Stomach (tissue), 9 donors: Measurements from ENCODE around the gene CD247. TPM values are rescaled to one million over a fixed set of nuclear protein-coding genes. Genes with fewer than 3 reads are reported as not detected.

ENCODE experiments used
- DNase-seq, 2 donors: peaks; one replicate each; pipeline versions ENCODE4 v3.0.0 to v3.0.0-alpha.2; 2013 to 2019
- H3K27ac ChIP-seq, 5 donors: fragments of 200-600 bp in 4 of 5; sonication (generic) in 4 of 5; one replicate each; pipeline ENCODE4 v1.5.1; 2013 to 2019; ENCODE audit warnings: mild to moderate bottlenecking in 1 of 5, moderate library complexity in 1 of 5
- H3K27me3 ChIP-seq, 3 donors: fragments of 200-600 bp; sonication (generic); one replicate each; pipeline ENCODE4 v1.5.1; 2017 to 2019; ENCODE audit warnings: mixed run types in 1 of 3
- H3K36me3 ChIP-seq, 4 donors: fragments of 200-600 bp; sonication (generic); 1 replicate in 3 of 4; 2 replicates in 1 of 4; pipeline ENCODE4 v1.5.1; 2016 to 2019
- H3K4me1 ChIP-seq, 4 donors: fragments of 200-600 bp; sonication (generic); one replicate each; pipeline ENCODE4 v1.5.1; 2016 to 2019
- H3K4me3 ChIP-seq, 4 donors: fragments of 200-600 bp; sonication (generic) in 3 of 4; one replicate each; pipeline ENCODE4 v1.5.1; 2016 to 2019; ENCODE audit warnings: mild to moderate bottlenecking in 1 of 4
- H3K9me3 ChIP-seq, 4 donors: fragments of 200-600 bp; sonication (generic); one replicate each; pipeline ENCODE4 v1.5.1; 2016 to 2019
- EP300 ChIP-seq: sonication (generic); formaldehyde crosslinking; IDR thresholded peaks from one replicate; pipeline ENCODE4 v1.6.1; 2017; ENCODE audit warnings: antibody characterized with exemption
- POLR2A ChIP-seq, 4 donors: fragments of 450-650 bp; IDR thresholded peaks; one replicate each; pipeline ENCODE4 v1.6.1; 2016; ENCODE audit warnings: antibody characterized with exemption in 4 of 4, control low read depth in 2 of 4, mild to moderate bottlenecking in 1 of 4, moderate library complexity in 1 of 4
- POLR2AphosphoS5 ChIP-seq, 3 donors: sonication (generic); formaldehyde crosslinking; IDR thresholded peaks; one replicate each; pipeline ENCODE4 v1.6.1; 2016; ENCODE audit warnings: antibody characterized with exemption in 3 of 3
- WGBS, 5 donors: extraction: QIAGEN DNeasy Blood & Tissue Kit in 3 of 5; methylation state at CpG; one replicate each; pipeline versions ENCODE4 v1.1.5 to v1.1.7; 2013 to 2018; 5-methylcytosine and 5-hydroxymethylcytosine counted together
- intact Hi-C: fragments of 100-400 bp; cut with DNase I; formaldehyde crosslinking; loops from one replicate; pipeline ENCODE4 v1.15.1; 2023; ENCODE audit warnings: low total_unique reads
- polyA plus RNA-seq, 3 donors: library from polyadenylated mRNA; stranded (reverse); fragments of 200-250 nt; gene quantifications; one replicate each; pipeline ENCODE4 v1.2.3, GENCODE V29; 2013
- total RNA-seq, 5 donors: library from RNA; depleted of rRNA; stranded (reverse); fragments of >200 nt; gene quantifications; one replicate each; pipeline versions ENCODE4 v1.1.0 to v1.2.3, GENCODE V29; 2014 to 2016
- TF ChIP-seq, protein P1 (sequence below), 7 experiments: fragments of 450-650 bp in 4 of 7; fragments of 200-600 bp in 3 of 7; sonication (generic) in 3 of 7; IDR thresholded peaks; one replicate each; pipeline ENCODE4 v1.5.1; 2016 to 2019; ENCODE audit warnings: antibody characterized with exemption in 7 of 7, control low read depth in 2 of 7, mild to moderate bottlenecking in 1 of 7
- donor health status: healthy with polysubstance abuse.
- donor health status: Bipolar disorder and iron deficiency.
- donor health status: healthy.

Gene CD247
- total and polyA plus RNA-seq, 8 donors: 0.68 to 6.7 (median 3.1) TPM; not detected in 3

DNA sequence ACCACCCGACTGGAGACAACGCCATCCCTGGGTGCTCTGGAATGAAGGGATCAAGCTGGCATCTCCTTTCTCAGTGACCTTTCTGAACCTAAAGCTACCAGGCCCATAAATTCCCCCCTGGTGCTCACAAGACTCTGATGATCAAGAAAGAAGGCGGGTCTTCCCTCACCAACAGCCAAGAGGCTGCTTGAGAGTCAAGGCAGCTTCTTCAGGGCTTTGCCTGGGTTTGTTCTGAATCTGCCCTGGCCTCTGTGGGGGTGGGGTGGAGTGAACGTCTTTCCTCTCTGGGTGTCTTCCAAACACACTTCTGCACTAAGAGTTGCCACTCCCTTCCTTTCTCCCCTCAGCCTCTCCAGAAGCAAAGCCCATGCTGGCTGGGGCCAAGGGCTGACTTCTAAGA is 36.1 kb downstream of the CD247 start:
- Histone ChIP-seq H3K4me3 (no peak overlapping the region), H3K36me3 (no peaks in the 10 kb centered on the region), H3K9me3 (no peaks in the 10 kb centered on the region), H3K27me3 (no peaks in the 10 kb centered on the region), H3K4me1 (peaks cover 0 to 19% (median 0%) of the 10 kb centered on the region in 4 donors), H3K27ac (no peak overlapping the region)
- intact Hi-C loops: no loop called here
- TF ChIP-seq EP300: no peak
- no peak for TF ChIP-seq POLR2A (IDR thresholded peaks at IDR 0.05)
- TF ChIP-seq, protein P1, sequence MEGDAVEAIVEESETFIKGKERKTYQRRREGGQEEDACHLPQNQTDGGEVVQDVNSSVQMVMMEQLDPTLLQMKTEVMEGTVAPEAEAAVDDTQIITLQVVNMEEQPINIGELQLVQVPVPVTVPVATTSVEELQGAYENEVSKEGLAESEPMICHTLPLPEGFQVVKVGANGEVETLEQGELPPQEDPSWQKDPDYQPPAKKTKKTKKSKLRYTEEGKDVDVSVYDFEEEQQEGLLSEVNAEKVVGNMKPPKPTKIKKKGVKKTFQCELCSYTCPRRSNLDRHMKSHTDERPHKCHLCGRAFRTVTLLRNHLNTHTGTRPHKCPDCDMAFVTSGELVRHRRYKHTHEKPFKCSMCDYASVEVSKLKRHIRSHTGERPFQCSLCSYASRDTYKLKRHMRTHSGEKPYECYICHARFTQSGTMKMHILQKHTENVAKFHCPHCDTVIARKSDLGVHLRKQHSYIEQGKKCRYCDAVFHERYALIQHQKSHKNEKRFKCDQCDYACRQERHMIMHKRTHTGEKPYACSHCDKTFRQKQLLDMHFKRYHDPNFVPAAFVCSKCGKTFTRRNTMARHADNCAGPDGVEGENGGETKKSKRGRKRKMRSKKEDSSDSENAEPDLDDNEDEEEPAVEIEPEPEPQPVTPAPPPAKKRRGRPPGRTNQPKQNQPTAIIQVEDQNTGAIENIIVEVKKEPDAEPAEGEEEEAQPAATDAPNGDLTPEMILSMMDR (IDR thresholded peaks at IDR 0.05): no peak
- TF ChIP-seq POLR2AphosphoS5 (IDR thresholded peaks at IDR 0.05): no peak
- DNase-seq: no peak
- 65 to 83% (median 77%) methylated on average over 4 of the region's 4 CpGs for WGBS, 5 donors

DNA sequence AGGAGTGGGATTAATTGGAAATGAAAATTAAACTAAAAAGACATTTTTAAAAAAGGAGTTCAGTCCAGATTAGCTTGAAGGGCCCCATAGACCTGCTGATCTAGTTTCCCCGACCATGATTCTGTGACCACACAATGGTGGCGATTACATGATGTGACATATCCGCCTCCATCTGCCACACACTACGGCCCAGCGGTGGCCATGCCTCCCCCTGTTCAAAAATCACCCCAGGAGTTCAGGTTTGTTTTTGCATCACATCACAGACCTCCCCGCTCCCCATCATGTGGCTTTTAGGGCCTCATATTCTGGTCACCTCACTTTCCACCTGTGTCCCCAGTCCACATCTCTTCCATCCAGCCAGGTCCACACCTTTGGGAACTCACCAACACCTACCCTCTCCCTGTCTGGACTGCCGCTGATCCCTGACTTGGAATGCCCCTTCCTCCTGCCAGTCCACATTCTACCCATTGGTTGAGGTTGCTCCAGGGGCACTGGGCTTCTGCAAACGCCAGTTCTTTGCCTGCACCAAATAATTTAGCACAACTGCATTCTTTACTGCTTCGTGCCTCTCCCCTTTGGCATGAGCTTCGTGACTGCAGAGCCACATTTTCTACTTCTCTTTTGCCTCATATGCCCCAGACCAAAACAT is 38.9 kb downstream of the CD247 start:
- DNase-seq: no peak
- Histone ChIP-seq H3K4me1 (peaks cover 0 to 6% (median 0%) of the 10 kb centered on the region in 4 donors), H3K27ac (no peak overlapping the region), H3K9me3 (no peaks in the 10 kb centered on the region), H3K4me3 (no peak overlapping the region), H3K27me3 (no peaks in the 10 kb centered on the region), H3K36me3 (no peaks in the 10 kb centered on the region)
- intact Hi-C loops: no loop called here
- TF ChIP-seq POLR2AphosphoS5 (IDR thresholded peaks at IDR 0.05): no peak
- 84 to 92% (median 87%) methylated on average over 10 of the region's 10 CpGs for WGBS, 5 donors

DNA sequence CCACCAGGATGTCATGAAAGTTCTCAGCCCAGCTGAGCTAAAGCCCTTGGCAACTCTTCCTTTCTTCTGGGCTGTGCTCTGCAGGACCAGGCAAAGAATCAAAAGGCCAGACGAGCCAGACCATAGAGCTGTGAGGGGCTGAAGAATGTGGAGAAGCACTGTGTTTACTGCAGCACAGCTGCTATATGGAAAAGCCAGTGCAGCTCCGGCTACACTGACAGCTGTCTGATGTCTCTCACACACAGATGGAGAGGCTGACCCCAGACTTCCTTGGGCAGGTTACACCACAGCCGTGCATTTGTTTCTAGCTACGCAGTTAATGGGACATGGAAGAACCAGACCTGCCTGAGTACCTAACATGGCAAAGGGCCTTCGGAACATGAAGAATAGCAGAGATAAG is 40.3 kb downstream of the CD247 start:
- H3K4me3 ChIP-seq: no peak overlapping the region
- no peak overlapping the region for H3K27ac ChIP-seq
- peaks cover 0 to 3% (median under 1%) of the 10 kb centered on the region in 4 donors for H3K4me1 ChIP-seq
- H3K36me3 ChIP-seq: no peaks in the 10 kb centered on the region
- WGBS, 5 donors: 61 to 68% (median 67%) methylated on average over 5 of the region's 5 CpGs
- TF ChIP-seq EP300 (no peak), POLR2AphosphoS5 (IDR thresholded peaks at IDR 0.05) (no peak), POLR2A (IDR thresholded peaks at IDR 0.05) (no peak)
- TF ChIP-seq, protein P1 (IDR thresholded peaks at IDR 0.05): no peak
- intact Hi-C loops: no loop called here
- H3K27me3 ChIP-seq: peaks cover 0 to 7% (median 0%) of the 10 kb centered on the region in 3 donors
- H3K9me3 ChIP-seq: no peaks in the 10 kb centered on the region
- DNase-seq: no peak

DNA sequence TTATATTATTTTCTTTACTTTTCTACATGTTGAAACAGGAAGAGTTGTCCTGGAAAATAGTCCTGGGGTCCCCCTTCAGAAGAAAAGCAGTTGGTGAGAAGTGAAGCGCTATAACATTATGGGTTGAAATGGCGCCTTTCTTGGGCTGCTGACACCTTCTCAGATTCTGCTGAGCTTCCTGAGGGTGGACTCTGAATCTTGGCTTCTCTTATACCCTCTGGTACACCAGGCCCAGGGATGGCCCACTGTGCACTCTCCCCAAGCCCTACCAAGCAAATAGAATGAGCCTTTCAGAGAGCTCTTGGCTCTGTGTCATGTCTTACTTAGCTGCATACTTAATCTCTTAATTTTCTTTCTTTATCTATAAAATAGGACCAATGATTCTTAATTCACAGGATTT is 42.3 kb downstream of the CD247 start:
- no peak for DNase-seq
- no peak for TF ChIP-seq POLR2AphosphoS5 (IDR thresholded peaks at IDR 0.05)
- TF ChIP-seq EP300: no peak
- TF ChIP-seq, protein P1 (IDR thresholded peaks at IDR 0.05): no peak
- no peak for TF ChIP-seq POLR2A (IDR thresholded peaks at IDR 0.05)

DNA sequence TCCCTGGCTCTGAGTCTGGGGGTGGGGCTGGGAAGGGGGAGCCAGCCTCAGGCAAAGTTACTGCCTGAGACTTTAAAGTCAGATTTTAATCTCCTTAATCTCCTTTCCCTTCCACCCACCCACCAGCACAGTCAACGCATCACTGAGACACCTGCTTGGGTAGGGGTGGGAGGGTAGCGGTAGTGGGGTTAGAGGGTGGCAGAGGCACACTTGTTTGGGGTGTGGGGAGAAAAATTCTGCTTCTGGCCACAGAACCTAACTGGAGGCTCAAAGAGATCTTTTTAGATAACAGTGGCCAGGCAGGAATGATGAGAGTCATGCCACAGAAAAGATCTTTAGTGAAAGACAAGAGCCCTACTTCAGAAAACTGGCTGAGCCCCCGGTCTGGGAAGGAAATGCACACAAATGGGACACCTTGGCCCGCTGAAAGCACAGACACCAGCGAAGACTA is 44.1 kb downstream of the CD247 start:
- DNase-seq: no peak
- peaks cover 0 to 7% (median 0%) of the 10 kb centered on the region in 3 donors for H3K27me3 ChIP-seq
- peaks cover 0 to 3% (median 0%) of the 10 kb centered on the region in 4 donors for H3K4me1 ChIP-seq
- no peak overlapping the region for H3K4me3 ChIP-seq
- H3K27ac ChIP-seq: no peak overlapping the region
- 70 to 80% (median 72%) methylated on average over 5 of the region's 5 CpGs for WGBS, 5 donors
- H3K36me3 ChIP-seq: no peaks in the 10 kb centered on the region
- intact Hi-C loops: no loop called here
- H3K9me3 ChIP-seq: no peaks in the 10 kb centered on the region
- no peak for TF ChIP-seq POLR2AphosphoS5 (IDR thresholded peaks at IDR 0.05)
- TF ChIP-seq EP300: no peak
- TF ChIP-seq, protein P1 (IDR thresholded peaks at IDR 0.05): no peak

More for the DNA sequence above, 42.3 kb downstream of the CD247 start:
- WGBS, 5 donors: 93 to 100% (median 99%) methylated on average over 2 of the region's 2 CpGs
- intact Hi-C loops: no loop called here
- H3K9me3 ChIP-seq: no peaks in the 10 kb centered on the region
- H3K27ac ChIP-seq: no peak overlapping the region
- H3K4me3 ChIP-seq: no peak overlapping the region
- H3K36me3 ChIP-seq: no peaks in the 10 kb centered on the region
- peaks cover 0 to 3% (median 0%) of the 10 kb centered on the region in 4 donors for H3K4me1 ChIP-seq
- peaks cover 0 to 7% (median 0%) of the 10 kb centered on the region in 3 donors for H3K27me3 ChIP-seq
